GM19467 (cell line): ENCODE measurements around the gene EVL.

Experiments used
- ATAC-seq: cut with Tn5 transposase; IDR thresholded peaks from one replicate; pipeline ENCODE4 v1.9.1; 2021; ENCODE audit warnings: mild to moderate bottlenecking, moderate library complexity; ENCODE audit not compliant: unreplicated experiment

The EVL gene

DNA sequence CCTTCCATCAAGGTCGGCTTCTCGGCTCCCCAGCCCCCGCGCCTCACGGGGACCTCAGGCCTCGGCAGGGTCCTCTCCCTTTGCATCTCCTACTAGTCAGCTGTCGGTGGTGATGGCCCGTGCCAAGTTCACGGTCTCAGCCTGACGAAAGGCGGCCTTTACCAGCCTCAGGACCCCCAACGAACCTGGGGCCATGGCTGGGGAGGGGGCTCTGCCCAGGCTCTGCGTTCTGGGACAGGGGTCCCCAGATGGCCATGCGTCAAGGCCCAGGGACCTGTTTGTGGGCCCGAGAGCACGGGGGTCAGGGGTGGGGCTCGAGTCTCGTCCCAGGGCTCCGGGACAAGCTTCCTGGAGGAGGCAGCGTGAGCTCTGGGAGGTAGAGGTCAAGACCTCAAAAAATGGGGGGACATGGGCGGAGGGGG is 127.0 kb downstream of the EVL start:
- no peak for ATAC-seq

DNA sequence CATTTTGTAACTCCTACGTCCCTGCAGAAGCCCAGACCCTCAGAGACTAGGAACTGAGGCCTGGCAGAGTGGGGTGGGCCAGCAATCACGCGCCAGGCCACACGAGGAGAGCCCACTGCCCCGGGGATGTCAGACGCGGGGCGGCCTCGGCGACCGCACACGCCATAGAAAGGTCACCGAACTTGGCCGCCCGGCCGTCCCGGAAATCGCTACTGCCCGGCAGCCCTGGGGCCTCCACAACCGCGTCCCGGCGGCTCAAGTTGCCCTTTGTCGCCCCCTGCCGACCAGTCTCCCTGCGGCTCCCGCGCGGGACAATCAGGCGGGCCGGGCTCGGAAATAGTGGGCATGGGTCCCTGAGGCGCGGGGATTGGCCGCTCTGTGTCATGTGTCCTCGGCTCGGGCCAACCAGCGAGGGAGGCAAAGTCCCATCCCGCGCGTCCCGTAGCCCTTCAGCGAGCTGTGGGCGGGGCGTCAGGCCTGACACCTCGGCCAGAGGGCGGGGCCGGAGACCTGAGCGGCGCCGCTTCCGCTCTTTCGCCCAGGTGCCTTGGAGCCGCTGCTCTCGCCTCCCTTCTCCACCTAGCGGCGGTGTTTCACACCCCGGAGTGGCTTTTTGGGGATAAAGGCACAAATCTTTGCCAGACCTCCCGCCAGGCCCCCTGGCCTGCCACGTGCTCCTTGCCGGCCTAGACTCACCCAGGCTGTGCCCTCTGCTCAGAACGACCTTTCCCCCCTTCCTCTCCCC is 127.6 kb downstream of the EVL start:
- ATAC-seq, result peak; percentile 99
